Measurements from ENCODE around the gene SMARCB1. TPM values are rescaled to one million over a fixed set of nuclear protein-coding genes. Genes with fewer than 3 reads are reported as not detected.

The SMARCB1 gene
- total RNA-seq, 1 experiment from 2014 or later: 115 TPM

DNA sequence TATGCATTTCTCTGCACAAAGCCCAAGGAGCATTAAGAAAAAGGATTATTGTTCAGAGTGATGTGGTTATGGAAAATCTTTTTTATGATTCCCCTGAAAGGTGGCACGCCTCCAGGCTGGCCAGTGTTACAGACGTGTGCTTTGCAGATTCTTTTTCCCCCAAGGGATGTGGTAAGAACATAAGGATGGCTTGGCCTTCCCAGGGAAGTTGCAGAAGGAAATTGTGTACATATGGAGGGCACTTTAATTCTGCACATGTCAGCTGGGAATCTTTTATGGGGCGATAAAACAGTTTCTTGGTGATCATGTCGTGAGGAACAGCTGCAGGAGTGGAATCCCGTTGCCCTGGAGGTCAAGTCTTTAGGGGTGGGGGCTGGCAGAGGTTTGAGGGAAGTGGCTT, 9.7 kb downstream of the SMARCB1 start:
- H3K9me3 Mint-ChIP-seq (ENCODE audit: unreplicated experiment): no peaks in the 10 kb centered on the region
- no peak overlapping the region for H3K27ac Mint-ChIP-seq (ENCODE audit: low read depth, unreplicated experiment)
- BruUV-seq (replicated peaks): no TSS peak
- ChIA-PET POLR2A (no interaction called here), CTCF (no interaction called here)
- no peaks in the 10 kb centered on the region for H3K27me3 Mint-ChIP-seq (ENCODE audit: insufficient read depth, unreplicated experiment)
- DNase-seq (ENCODE audit: unreplicated experiment): no peak
- intact Hi-C loops (cut with micrococcal nuclease): no loop called here
- H3K36me3 Mint-ChIP-seq (ENCODE audit: insufficient read depth, unreplicated experiment): peaks cover 99% of the 10 kb centered on the region
- no peak overlapping the region for H3K4me3 Mint-ChIP-seq (ENCODE audit: unreplicated experiment)
- no peaks in the 10 kb centered on the region for H3K4me1 Mint-ChIP-seq (ENCODE audit: insufficient read depth, unreplicated experiment)
- TF ChIP-seq, protein P1, sequence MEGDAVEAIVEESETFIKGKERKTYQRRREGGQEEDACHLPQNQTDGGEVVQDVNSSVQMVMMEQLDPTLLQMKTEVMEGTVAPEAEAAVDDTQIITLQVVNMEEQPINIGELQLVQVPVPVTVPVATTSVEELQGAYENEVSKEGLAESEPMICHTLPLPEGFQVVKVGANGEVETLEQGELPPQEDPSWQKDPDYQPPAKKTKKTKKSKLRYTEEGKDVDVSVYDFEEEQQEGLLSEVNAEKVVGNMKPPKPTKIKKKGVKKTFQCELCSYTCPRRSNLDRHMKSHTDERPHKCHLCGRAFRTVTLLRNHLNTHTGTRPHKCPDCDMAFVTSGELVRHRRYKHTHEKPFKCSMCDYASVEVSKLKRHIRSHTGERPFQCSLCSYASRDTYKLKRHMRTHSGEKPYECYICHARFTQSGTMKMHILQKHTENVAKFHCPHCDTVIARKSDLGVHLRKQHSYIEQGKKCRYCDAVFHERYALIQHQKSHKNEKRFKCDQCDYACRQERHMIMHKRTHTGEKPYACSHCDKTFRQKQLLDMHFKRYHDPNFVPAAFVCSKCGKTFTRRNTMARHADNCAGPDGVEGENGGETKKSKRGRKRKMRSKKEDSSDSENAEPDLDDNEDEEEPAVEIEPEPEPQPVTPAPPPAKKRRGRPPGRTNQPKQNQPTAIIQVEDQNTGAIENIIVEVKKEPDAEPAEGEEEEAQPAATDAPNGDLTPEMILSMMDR (IDR thresholded peaks at IDR 0.05; ENCODE audit: unreplicated experiment): no peak

DNA sequence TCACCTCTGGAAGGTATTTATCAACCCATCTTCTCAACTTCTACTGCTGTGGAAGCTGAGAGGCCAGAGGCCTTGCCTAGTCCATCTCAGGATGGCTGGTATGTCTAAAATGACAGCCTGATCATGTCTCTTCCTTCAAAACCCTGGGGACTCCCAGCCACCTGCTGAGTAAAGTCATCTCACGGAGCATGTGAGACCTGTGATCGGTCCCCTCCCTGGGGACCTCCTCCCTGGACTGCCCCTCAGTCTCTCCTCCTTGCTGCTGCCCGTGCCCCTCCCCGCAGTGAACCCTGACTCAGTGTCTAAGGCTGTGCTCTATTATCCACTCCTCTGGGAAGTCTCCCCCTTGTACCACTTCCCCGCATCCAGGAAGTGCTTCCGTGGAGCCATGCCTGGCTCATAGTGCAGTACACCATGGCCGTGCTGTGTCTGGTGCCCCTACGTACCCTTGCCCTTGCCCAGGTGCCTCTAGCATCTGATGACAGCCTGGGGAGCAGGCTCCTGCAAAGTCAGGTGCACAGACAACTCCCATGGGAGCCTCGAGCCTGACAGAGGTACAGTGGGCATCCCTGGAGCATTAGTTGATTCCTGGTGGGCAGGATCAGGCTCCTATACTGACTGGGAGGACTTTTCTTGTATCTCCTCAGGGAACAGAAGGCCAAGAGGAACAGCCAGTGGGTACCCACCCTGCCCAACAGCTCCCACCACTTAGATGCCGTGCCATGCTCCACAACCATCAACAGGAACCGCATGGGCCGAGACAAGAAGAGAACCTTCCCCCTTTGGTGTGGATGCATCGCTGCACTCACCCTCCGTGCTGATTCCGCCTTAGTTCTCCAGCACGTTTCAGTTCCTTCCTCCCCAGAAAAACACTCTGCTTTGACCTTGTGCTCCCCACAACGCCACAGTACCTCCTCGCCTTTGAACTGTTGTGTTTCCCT, 13.8 kb downstream of the SMARCB1 start:
- no TSS peak for BruUV-seq (replicated peaks)
- ChIA-PET CTCF (no interaction called here), POLR2A (no interaction called here)
- Mint-ChIP-seq H3K27ac (ENCODE audit: low read depth, unreplicated experiment) (peak overlapping the region; percentile 18), H3K27me3 (ENCODE audit: insufficient read depth, unreplicated experiment) (no peaks in the 10 kb centered on the region), H3K36me3 (ENCODE audit: insufficient read depth, unreplicated experiment) (peaks cover 90% of the 10 kb centered on the region), H3K9me3 (ENCODE audit: unreplicated experiment) (no peaks in the 10 kb centered on the region), H3K4me1 (ENCODE audit: insufficient read depth, unreplicated experiment) (no peaks in the 10 kb centered on the region), H3K4me3 (ENCODE audit: unreplicated experiment) (no peak overlapping the region)
- intact Hi-C loops (cut with micrococcal nuclease): no loop called here
- DNase-seq (ENCODE audit: unreplicated experiment): no peak
- TF ChIP-seq, protein P1 (IDR thresholded peaks at IDR 0.05; ENCODE audit: unreplicated experiment): no peak

DNA sequence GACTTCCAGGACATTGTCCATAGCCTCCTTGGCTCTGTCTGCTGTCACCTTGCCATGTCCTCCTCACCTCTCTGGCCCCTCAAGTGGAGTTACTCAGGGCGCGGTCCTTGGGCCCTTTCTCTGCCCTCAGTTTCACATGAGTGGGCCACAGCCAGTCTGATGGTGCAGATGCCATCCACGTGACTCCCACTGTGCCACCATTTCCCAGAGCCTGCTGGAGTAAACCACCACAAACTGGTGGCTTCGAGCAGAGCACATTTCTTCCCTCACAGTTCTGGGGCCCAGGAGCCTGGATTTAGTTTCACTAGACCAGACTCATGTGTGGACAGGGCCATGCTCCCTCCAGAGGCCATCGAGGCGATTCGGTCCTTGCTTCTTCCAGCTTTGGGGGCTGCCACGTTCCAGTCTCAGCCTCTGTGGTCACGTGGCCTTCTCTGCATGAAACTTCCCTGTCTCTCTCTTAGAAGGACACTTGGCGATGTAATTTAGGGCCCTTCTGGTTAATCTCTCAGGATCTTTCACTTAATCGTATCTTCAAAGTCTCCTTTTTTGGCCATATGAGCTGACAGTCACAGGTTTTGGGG, 14.6 kb downstream of the SMARCB1 start:
- Mint-ChIP-seq H3K4me3 (ENCODE audit: unreplicated experiment) (no peak overlapping the region), H3K9me3 (ENCODE audit: unreplicated experiment) (no peaks in the 10 kb centered on the region), H3K4me1 (ENCODE audit: insufficient read depth, unreplicated experiment) (no peaks in the 10 kb centered on the region), H3K27me3 (ENCODE audit: insufficient read depth, unreplicated experiment) (no peaks in the 10 kb centered on the region), H3K36me3 (ENCODE audit: insufficient read depth, unreplicated experiment) (peaks cover 90% of the 10 kb centered on the region), H3K27ac (ENCODE audit: low read depth, unreplicated experiment) (peak overlapping the region; percentile 63)
- intact Hi-C loops (cut with micrococcal nuclease): no loop called here
- BruUV-seq (replicated peaks): no TSS peak
- TF ChIP-seq, protein P1 (IDR thresholded peaks at IDR 0.05; ENCODE audit: unreplicated experiment): no peak
- ChIA-PET POLR2A (interaction anchor here (0.5 kb wide), 1 partner anchor 22 kb away, joined by 3 read pairs; no protein-coding TSS in a partner anchor), CTCF (no interaction called here)
- DNase-seq (ENCODE audit: unreplicated experiment): no peak

DNA sequence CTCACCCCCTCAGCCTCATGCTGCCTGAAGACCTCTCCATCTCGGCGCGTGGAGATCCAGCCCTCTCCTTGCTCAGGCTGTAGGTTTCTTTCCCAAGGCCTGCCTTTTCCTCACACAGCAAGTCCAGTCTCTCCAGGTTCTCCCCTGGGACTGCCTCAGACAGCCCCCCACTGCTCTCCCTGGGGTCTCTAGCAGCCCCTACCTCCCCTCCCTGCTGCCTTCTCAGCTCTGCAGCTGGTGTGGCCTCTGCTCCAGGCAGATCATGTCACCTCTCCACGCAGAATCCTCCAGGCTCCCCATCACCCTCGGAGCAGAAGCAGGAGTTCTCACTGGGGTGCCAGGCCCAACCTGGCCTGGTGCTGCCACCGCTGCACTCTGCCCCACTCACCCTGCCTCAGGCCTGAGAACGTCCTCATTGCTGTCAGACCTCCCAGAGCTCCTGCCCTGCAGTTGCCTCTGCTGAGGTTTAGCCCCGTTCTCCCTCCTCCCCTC, 15.2 kb downstream of the SMARCB1 start:
- ChIA-PET POLR2A (interaction anchor here (0.5 kb wide), 1 partner anchor 21 kb away, joined by 3 read pairs; no protein-coding TSS in a partner anchor), CTCF (no interaction called here)
- peaks cover 90% of the 10 kb centered on the region for H3K36me3 Mint-ChIP-seq (ENCODE audit: insufficient read depth, unreplicated experiment)
- no peaks in the 10 kb centered on the region for H3K4me1 Mint-ChIP-seq (ENCODE audit: insufficient read depth, unreplicated experiment)
- no peaks in the 10 kb centered on the region for H3K27me3 Mint-ChIP-seq (ENCODE audit: insufficient read depth, unreplicated experiment)
- H3K9me3 Mint-ChIP-seq (ENCODE audit: unreplicated experiment): no peaks in the 10 kb centered on the region
- BruUV-seq (replicated peaks): no TSS peak
- TF ChIP-seq, protein P1 (IDR thresholded peaks at IDR 0.05; ENCODE audit: unreplicated experiment): no peak
- H3K4me3 Mint-ChIP-seq (ENCODE audit: unreplicated experiment): no peak overlapping the region
- peak overlapping the region; percentile 63 for H3K27ac Mint-ChIP-seq (ENCODE audit: low read depth, unreplicated experiment)
- intact Hi-C loops (cut with micrococcal nuclease): no loop called here
- DNase-seq (ENCODE audit: unreplicated experiment): no peak

Measured in MCF 10A (cell line).